Measurements from ENCODE around the gene CENPB. TPM values are rescaled to one million over a fixed set of nuclear protein-coding genes. Genes with fewer than 3 reads are reported as not detected.

CENPB gene
- total RNA-seq, 1 donor from 2014 or later: 82.3 TPM

DNA sequence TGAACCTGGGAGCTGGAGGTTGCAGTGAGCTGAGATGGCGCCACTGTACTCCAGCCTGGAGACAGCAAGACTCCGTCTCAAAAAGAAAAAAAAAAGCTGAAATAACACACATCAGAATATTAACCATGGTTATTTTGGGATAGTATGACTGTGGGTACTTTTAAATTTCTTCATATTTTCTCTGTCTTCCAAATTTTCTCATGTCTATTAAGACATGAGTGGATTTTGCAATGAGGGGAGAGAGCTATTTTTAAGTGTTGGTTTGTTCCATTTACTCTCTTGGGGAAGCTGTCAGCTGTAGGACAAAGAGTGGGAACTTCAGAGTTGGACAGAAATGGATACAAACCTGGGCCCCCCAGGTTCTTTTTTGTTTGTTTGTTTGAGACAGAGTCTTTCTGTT lies 29.3 kb downstream of the CENPB start:
- no peak for TF ChIP-seq CTCF (conservative IDR thresholded peaks at IDR 0.05; ENCODE audit: low read depth, low read length)
- no peak for DNase-seq (ENCODE audit: low read depth)
- H3K4me3 ChIP-seq (ENCODE audit: low read depth, low read length): no peak overlapping the region

DNA sequence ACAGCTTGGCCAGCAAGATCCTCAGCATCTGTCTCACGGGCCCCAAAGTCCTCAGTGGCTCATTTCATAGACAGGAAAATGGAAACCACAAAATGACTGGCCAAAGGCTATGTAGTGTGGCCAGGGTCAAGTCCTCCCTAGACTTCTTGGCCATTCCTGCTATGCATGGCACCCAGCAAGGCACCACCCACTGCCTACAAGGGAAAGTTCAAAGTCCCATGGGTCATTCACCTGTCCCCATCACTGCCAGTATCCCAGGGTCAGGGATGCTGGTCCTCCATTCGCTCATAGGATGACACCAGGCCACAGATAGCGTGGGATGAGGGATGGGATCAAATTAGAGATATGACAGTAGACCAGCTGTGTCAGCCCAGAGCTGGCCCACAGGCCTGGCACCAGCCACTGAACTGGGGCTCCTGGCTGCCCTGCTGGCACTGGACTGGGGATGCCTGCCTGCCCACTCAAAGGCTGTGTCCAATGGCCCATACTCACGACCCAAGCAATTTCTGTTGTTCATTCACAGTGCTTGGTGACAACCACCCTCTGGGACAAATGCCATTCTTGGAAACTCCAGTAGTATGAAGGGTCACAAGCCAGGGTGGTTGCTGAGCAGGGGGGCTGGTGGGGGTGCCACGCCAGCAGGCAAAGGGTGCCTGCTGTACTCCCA lies 30.6 kb downstream of the CENPB start:
- H3K4me3 ChIP-seq (ENCODE audit: low read depth, low read length): no peak overlapping the region
- no peak for DNase-seq (ENCODE audit: low read depth)
- no peak for TF ChIP-seq CTCF (conservative IDR thresholded peaks at IDR 0.05; ENCODE audit: low read depth, low read length)

GRCh38 chr20:3755269-3755668 lies 31.3 kb downstream of the CENPB start:
- no peak for TF ChIP-seq CTCF (conservative IDR thresholded peaks at IDR 0.05; ENCODE audit: low read depth, low read length)
- no peak overlapping the region for H3K4me3 ChIP-seq (ENCODE audit: low read depth, low read length)
- no peak for DNase-seq (ENCODE audit: low read depth)

GRCh38 chr20:3754276-3754630 lies 32.3 kb downstream of the CENPB start:
- TF ChIP-seq CTCF (conservative IDR thresholded peaks at IDR 0.05; ENCODE audit: low read depth, low read length): no peak
- DNase-seq (ENCODE audit: low read depth): no peak
- H3K4me3 ChIP-seq (ENCODE audit: low read depth, low read length): no peak overlapping the region

- H3K4me3 ChIP-seq (ENCODE audit: low read depth, low read length): no peak overlapping the region
- TF ChIP-seq CTCF (conservative IDR thresholded peaks at IDR 0.05; ENCODE audit: low read depth, low read length): no peak
- no peak for DNase-seq (ENCODE audit: low read depth)
Measured at GRCh38 chr20:3753501-3754275, 32.9 kb downstream of the CENPB start.

GRCh38 chr20:3753098-3753497 lies 33.4 kb downstream of the CENPB start:
- no peak for DNase-seq (ENCODE audit: low read depth)
- peak; percentile 87 for TF ChIP-seq CTCF (conservative IDR thresholded peaks at IDR 0.05; ENCODE audit: low read depth, low read length)

GRCh38 chr20:3752386-3752759 lies 34.2 kb downstream of the CENPB start:
- no peak for TF ChIP-seq CTCF (conservative IDR thresholded peaks at IDR 0.05; ENCODE audit: low read depth, low read length)
- no peak for DNase-seq (ENCODE audit: low read depth)

More at GRCh38 chr20:3753098-3753497, 33.4 kb downstream of the CENPB start:
- no peak overlapping the region for H3K4me3 ChIP-seq (ENCODE audit: low read depth, low read length)

More at GRCh38 chr20:3752386-3752759, 34.2 kb downstream of the CENPB start:
- peak overlapping the region; percentile 43 for H3K4me3 ChIP-seq (ENCODE audit: low read depth, low read length)
